ENCODE data around the gene PAPSS2. TPM values are rescaled to one million over a fixed set of nuclear protein-coding genes. Genes with fewer than 3 reads are reported as not detected.
"Not testable (repeated sequence)": the region's sequence is repeated elsewhere in the genome, so short reads cannot be mapped to it uniquely, and the experiment has no call there.

PAPSS2 gene
- total RNA-seq, 1 donor from 2014 or later = 5.5 TPM

DNA sequence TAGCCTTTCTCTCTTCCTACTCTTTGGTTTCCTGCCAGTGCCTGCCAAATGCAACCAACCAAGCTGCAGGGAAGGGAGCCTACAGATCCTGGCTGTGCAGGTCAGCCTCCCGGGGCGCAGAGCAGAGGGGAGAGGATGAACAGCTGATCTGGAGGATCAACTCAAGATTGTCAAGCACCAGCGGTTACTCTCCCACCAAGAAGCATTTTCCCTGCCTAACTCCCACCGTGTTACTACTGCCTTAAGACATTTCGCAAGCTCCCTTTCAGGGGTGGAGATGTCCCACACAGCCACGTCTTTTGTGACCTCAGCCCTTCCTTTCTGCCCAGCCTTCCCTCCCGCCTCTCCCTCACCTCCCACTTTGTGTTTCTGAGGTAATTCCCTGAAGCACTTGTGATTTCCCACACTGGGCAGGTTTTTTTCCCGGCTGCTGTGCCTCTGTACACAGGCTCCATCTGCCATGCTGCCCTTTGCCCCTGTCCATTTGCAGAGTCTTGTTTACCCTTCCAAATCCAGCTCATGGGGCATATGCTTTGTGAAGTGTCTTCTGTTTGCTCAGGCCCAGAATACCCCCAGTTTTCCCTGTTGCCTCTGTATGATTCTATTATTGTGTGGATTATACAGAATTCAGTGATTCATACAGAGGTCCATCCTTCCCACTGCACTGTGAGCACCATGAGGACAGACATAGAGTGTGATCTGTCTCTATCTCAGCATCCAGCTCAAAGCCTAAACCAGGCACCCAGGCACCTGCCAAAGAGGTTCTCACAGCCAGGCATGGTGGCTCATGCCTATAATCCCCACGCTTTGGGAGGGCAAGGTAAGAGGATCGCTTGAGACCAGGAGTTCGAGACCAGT, 40.9 kb upstream of the PAPSS2 start:
- FAIRE-seq (no peak), DNase-seq (ENCODE audit: low read depth) (no peak)
- Histone ChIP-seq H3K27me3 (ENCODE audit: control insufficient read depth, insufficient read depth, low read length) (no peaks in the 10 kb centered on the region), H3K36me3 (ENCODE audit: control insufficient read depth, insufficient read depth, low read length) (no peaks in the 10 kb centered on the region), H3K4me3 (ENCODE audit: low read depth, low read length) (no peak overlapping the region)
- TF ChIP-seq, protein P1, sequence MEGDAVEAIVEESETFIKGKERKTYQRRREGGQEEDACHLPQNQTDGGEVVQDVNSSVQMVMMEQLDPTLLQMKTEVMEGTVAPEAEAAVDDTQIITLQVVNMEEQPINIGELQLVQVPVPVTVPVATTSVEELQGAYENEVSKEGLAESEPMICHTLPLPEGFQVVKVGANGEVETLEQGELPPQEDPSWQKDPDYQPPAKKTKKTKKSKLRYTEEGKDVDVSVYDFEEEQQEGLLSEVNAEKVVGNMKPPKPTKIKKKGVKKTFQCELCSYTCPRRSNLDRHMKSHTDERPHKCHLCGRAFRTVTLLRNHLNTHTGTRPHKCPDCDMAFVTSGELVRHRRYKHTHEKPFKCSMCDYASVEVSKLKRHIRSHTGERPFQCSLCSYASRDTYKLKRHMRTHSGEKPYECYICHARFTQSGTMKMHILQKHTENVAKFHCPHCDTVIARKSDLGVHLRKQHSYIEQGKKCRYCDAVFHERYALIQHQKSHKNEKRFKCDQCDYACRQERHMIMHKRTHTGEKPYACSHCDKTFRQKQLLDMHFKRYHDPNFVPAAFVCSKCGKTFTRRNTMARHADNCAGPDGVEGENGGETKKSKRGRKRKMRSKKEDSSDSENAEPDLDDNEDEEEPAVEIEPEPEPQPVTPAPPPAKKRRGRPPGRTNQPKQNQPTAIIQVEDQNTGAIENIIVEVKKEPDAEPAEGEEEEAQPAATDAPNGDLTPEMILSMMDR (IDR thresholded peaks at IDR 0.05; ENCODE audit: insufficient read depth, low read length, severe bottlenecking) = no peak

- no peak for FAIRE-seq
- Histone ChIP-seq H3K4me3 (ENCODE audit: low read depth, low read length) (no peak overlapping the region), H3K27me3 (ENCODE audit: control insufficient read depth, insufficient read depth, low read length) (no peaks in the 10 kb centered on the region), H3K36me3 (ENCODE audit: control insufficient read depth, insufficient read depth, low read length) (no peaks in the 10 kb centered on the region)
- DNase-seq (ENCODE audit: low read depth) = no peak
- TF ChIP-seq, protein P1 (IDR thresholded peaks at IDR 0.05; ENCODE audit: insufficient read depth, low read length, severe bottlenecking) = no peak
Observed at GRCh38 chr10:87619705-87620104, 40.0 kb upstream of the PAPSS2 start.

DNA sequence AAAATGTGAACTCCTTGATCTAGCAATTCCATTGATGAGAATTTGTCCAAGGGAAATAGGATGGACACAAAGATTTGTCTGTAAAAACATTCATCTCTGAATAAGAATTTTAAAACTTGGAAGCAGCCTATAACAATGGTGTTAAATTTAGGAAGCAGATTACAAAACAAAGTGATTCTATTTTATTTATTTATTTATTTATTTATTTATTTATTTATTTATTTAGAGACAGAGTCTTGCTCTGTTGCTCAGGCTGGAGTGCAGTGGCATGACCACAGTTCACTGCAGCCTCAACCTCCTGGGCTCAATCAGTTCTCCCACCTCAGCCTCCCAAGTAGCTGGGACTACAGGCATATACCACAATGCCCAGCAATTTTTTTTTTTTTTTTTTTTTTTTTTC, 38.2 kb upstream of the PAPSS2 start:
- H3K27me3 ChIP-seq (ENCODE audit: control insufficient read depth, insufficient read depth, low read length); H3K36me3 ChIP-seq (ENCODE audit: control insufficient read depth, insufficient read depth, low read length); FAIRE-seq; DNase-seq (ENCODE audit: low read depth); H3K4me3 ChIP-seq (ENCODE audit: low read depth, low read length): not testable (repeated sequence)

DNA sequence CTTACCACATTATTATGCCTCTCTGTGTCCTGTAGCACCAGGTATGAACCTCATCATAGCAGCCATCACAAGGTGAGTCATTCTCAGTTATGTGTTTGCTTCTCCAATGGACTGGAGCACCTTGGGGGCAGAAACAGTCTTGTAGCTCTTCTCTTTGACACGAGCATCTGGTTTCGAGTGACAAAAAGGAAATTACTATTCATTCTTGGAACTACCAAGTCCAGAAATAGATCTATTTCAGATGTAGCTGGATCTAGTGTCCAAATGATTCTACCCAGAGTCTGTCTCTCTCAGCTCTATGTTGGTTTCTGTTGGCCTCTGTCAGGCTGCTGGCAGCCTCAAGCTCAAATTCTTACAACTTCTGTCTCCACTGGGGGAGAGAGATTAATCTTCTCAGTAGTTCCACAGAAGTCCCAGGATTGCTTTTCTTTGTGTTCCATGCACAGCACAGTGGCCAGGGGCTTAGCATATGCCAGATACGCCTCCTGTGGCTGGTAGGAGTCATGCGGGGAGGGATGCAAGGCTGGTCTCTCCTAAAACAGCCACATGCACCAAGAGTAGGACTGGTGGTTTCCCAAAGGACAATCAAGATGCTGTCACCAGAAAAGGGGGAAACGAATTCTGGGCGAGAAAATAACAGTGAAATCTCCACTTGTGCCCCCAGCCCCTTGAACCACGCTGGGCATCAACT, 37.2 kb upstream of the PAPSS2 start:
- H3K36me3 ChIP-seq (ENCODE audit: control insufficient read depth, insufficient read depth, low read length) = no peaks in the 10 kb centered on the region
- FAIRE-seq = no peak
- TF ChIP-seq, protein P1 (IDR thresholded peaks at IDR 0.05; ENCODE audit: insufficient read depth, low read length, severe bottlenecking) = no peak
- no peak overlapping the region for H3K4me3 ChIP-seq (ENCODE audit: low read depth, low read length)
- H3K27me3 ChIP-seq (ENCODE audit: control insufficient read depth, insufficient read depth, low read length) = no peaks in the 10 kb centered on the region
- peak; percentile 46 for DNase-seq (ENCODE audit: low read depth)

- TF ChIP-seq, protein P1 (IDR thresholded peaks at IDR 0.05; ENCODE audit: insufficient read depth, low read length, severe bottlenecking) = no peak
- DNase-seq (ENCODE audit: low read depth) (no peak), FAIRE-seq (no peak)
- Histone ChIP-seq H3K4me3 (ENCODE audit: low read depth, low read length) (no peak overlapping the region), H3K36me3 (ENCODE audit: control insufficient read depth, insufficient read depth, low read length) (no peaks in the 10 kb centered on the region), H3K27me3 (ENCODE audit: control insufficient read depth, insufficient read depth, low read length) (no peaks in the 10 kb centered on the region)
Observed at GRCh38 chr10:87623191-87623590, 36.5 kb upstream of the PAPSS2 start.

GRCh38 chr10:87625661-87626060, 34.0 kb upstream of the PAPSS2 start:
- DNase-seq (ENCODE audit: low read depth) (no peak), FAIRE-seq (no peak)
- TF ChIP-seq, protein P1 (IDR thresholded peaks at IDR 0.05; ENCODE audit: insufficient read depth, low read length, severe bottlenecking) = no peak
- no peaks in the 10 kb centered on the region for H3K27me3 ChIP-seq (ENCODE audit: control insufficient read depth, insufficient read depth, low read length)
- no peaks in the 10 kb centered on the region for H3K36me3 ChIP-seq (ENCODE audit: control insufficient read depth, insufficient read depth, low read length)
- no peak overlapping the region for H3K4me3 ChIP-seq (ENCODE audit: low read depth, low read length)

All from bronchial epithelial cell (primary cell).